ENCODE results near the gene TTYH1. TPM values are rescaled to one million over a fixed set of nuclear protein-coding genes. Genes with fewer than 3 reads are reported as not detected.

Gene TTYH1
- total and polyA plus RNA-seq, 2 of the 8 experiments (the other 6 are each of a cell fraction or from before 2014, with no cell fraction given): 26.7 to 46.5 TPM

DNA sequence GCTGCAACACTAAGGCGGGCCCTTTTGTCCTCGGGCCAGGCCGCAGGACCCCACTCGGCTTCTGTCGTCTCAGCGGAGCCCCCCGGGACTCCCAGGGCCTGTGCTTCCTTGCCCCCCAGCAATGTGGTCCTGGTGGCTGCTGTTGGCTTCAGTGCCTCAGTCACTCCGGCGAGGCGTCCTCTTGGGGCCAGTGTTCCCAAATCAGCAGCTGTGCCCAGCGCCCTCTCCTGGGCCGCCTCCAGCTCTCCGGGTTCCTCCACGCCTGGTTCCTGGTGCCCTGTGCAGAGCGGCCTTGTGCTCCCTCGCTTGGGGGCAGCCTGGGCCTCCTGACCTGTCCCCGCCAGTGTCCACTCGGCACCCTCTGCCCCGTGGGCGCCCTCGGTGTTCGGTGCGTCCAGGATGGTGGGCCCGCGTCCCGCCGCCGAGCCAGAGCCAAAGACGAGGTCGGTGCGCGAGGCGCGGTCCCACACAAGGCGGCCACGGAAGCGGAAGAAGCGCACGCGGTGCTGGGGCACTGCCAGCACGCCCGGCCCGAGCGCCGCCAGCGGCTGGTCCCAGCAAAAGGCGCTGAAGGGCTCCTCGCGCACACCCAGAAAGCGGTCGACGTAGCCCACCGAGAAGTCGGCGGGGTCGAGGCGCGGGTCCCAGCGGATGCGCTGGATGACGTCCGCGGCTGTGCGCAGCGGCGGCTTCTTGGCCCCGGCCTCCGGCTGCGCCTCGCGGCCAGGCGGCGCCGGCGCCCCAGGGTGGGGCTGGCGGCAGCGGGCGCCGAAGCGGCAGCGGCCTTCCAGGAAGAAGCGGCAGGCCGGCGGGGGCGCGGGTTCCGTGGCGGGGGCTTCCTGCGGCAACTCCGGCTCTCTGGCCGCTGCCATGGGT is 47.6 kb downstream of the TTYH1 start (continued):
- no peak for TF ChIP-seq CHD7 (IDR thresholded peaks at IDR 0.05; ENCODE audit: insufficient replicate concordance, low read length)
- no peak for TF ChIP-seq SIX5 (IDR thresholded peaks at IDR 0.05; ENCODE audit: low read depth, low read length)
- no peak for TF ChIP-seq HDAC6 (IDR thresholded peaks at IDR 0.05; ENCODE audit: low read depth, low read length)
- TF ChIP-seq CTBP2 (IDR thresholded peaks at IDR 0.05; ENCODE audit: borderline replicate concordance, insufficient read depth, insufficient read length, low read length): no peak
- peak; percentile 60 for TF ChIP-seq TAF1 (IDR thresholded peaks at IDR 0.05; ENCODE audit: low read depth, low read length)
- no peak for TF ChIP-seq CEBPB (IDR thresholded peaks at IDR 0.05; ENCODE audit: low read depth, low read length)
- TF ChIP-seq BCL11A (IDR thresholded peaks at IDR 0.05; ENCODE audit: low read depth in 2 of 2, low read length in 2 of 2): no peak
- TF ChIP-seq JUN (IDR thresholded peaks at IDR 0.05; ENCODE audit: low read depth, low read length): no peak
- peak; percentile 94 for TF ChIP-seq MAX (IDR thresholded peaks at IDR 0.05)
- no peak for TF ChIP-seq RFX5 (IDR thresholded peaks at IDR 0.05; ENCODE audit: borderline replicate concordance, low read depth, low read length)

Measured in H1 (cell line).